Coronary artery (tissue), 2 donors: ENCODE results near the gene SLC2A4RG.

ENCODE experiments used
- DNase-seq: peaks from one replicate; pipeline ENCODE4 v3.0.0-alpha.2; 2017; ENCODE audit warnings: low spot score
- H3K27ac ChIP-seq, 2 donors: fragments of 200-600 bp; sonication (generic); one replicate each; pipeline ENCODE4 v1.5.1; 2016 to 2019
- H3K4me3 ChIP-seq: fragments of 200-600 bp; sonication (generic); 2 replicates; pipeline ENCODE4 v1.5.1; 2016; ENCODE audit warnings: mild to moderate bottlenecking, moderate library complexity
- TF ChIP-seq, protein P1 (sequence below): fragments of 200-600 bp; sonication (generic); IDR thresholded peaks from one replicate; pipeline ENCODE4 v1.5.1; 2019; ENCODE audit warnings: antibody characterized with exemption

Gene SLC2A4RG

DNA sequence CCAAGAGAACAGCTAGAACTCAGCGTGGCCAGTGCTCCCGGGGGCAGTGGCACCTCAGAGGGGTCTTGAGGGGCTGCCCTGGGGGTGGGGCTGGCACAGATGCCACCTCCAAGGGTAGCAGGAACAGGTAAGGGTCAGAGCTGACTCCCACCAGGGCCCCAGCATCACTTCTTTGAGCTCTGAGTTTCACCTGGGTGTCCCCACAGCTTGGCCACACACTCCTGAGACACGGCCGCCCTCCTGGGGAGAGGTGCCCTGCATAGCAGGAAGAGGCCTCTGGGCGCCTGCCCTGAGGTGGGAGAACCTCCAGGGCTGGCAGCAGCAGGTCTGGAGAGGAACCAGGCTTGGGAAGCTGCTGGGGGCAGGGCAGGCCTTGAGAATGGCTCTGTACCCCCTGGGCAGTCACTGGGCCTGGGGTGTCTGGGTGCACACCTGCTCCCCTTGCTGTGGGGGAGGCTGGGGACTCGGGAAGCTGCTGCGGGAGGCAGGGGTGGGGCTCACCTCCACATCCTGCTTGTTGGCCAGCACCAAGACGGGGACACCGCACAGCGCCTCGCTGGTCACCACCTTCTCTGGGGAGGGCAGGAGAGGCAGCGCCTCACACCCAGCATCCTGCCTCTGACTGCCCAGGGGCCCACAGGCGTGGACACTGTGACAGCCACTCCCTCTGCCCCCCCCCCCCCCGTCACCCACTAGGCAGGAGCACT, 38.1 kb upstream of the SLC2A4RG start:
- no peak overlapping the region for H3K4me3 ChIP-seq
- DNase-seq: peak; percentile 73
- no peak overlapping the region for H3K27ac ChIP-seq
- TF ChIP-seq, protein P1, sequence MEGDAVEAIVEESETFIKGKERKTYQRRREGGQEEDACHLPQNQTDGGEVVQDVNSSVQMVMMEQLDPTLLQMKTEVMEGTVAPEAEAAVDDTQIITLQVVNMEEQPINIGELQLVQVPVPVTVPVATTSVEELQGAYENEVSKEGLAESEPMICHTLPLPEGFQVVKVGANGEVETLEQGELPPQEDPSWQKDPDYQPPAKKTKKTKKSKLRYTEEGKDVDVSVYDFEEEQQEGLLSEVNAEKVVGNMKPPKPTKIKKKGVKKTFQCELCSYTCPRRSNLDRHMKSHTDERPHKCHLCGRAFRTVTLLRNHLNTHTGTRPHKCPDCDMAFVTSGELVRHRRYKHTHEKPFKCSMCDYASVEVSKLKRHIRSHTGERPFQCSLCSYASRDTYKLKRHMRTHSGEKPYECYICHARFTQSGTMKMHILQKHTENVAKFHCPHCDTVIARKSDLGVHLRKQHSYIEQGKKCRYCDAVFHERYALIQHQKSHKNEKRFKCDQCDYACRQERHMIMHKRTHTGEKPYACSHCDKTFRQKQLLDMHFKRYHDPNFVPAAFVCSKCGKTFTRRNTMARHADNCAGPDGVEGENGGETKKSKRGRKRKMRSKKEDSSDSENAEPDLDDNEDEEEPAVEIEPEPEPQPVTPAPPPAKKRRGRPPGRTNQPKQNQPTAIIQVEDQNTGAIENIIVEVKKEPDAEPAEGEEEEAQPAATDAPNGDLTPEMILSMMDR: no peak

- no peak overlapping the region for H3K27ac ChIP-seq
- TF ChIP-seq, protein P1: no peak
- DNase-seq: peak; percentile 65
- H3K4me3 ChIP-seq: no peak overlapping the region
Observed at GRCh38 chr20:63702036-63702665, 37.4 kb upstream of the SLC2A4RG start.

GRCh38 chr20:63702751-63703470, 36.7 kb upstream of the SLC2A4RG start:
- no peak overlapping the region for H3K27ac ChIP-seq
- H3K4me3 ChIP-seq: no peak overlapping the region
- peak; percentile 68 for DNase-seq
- TF ChIP-seq, protein P1: no peak

GRCh38 chr20:63703471-63703975, 36.1 kb upstream of the SLC2A4RG start:
- peak; percentile 73 for DNase-seq
- H3K4me3 ChIP-seq: no peak overlapping the region
- TF ChIP-seq, protein P1: no peak
- H3K27ac ChIP-seq: no peak overlapping the region

DNA sequence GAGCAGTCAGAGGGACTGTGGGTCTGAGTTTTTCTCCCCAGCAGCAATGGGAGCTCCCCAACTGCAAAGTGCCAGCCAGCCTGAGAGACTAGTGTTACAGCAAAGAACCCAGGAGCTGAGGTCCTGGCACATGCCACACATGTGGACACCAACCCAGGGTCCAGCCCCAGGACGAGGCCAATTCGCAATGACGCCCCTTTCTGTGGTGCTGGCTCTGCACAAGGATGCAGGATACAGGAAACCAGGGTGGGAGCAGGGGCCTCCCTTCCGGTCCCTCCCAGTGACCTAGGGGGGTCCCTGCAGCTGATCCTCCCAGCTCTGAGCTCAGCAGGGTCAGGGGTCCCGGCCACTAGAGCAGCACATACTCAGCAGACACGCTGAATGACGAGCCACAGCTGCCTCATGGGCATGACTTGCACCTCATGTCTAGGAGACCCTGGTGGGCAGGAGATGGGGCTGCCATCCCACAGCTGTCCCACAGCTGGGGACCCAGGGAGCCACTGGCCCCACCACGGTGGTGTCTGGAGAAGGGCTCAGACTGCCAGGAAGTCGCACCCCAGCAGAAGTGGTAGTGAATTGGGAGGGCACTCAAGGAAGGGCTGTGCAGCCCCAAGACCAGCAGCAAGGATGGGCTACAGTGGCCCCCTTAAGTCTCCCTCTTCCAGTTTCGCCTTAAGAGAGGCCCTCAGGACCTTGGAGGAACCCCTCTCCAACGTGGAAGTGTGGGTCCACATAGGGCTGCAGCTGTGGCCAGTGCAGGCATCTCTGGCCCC, 35.4 kb upstream of the SLC2A4RG start:
- TF ChIP-seq, protein P1: no peak
- DNase-seq: peak; percentile 62
- H3K27ac ChIP-seq: no peak overlapping the region

DNA sequence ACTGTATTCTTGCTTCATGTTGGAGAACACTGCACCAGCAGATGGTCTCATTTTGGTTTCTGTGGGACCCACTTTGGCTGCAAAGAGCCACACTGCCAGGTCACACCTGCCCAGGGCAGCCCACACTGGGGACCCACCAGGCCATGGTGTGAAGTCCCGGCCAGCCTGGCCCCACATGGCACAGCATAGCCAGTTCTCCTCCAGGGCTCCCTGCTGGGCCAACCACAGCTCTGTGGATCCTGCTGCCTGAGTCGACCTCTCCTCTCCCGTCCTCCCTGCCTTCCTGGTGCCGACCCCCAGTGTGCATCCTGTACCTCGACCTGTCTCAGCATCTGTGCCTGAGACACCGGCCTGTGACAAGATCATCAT, 34.8 kb upstream of the SLC2A4RG start:
- DNase-seq: peak; percentile 72
- no peak overlapping the region for H3K4me3 ChIP-seq
- TF ChIP-seq, protein P1: no peak
- H3K27ac ChIP-seq: no peak overlapping the region

More for the DNA sequence above, 35.4 kb upstream of the SLC2A4RG start:
- H3K4me3 ChIP-seq: no peak overlapping the region
